ENCODE data around the gene MYH4. TPM values are rescaled to one million over a fixed set of nuclear protein-coding genes. Genes with fewer than 3 reads are reported as not detected.

Gene MYH4
- not detected in 2 replicates for polyA plus RNA-seq (2011; rRNA removed)
- polyA minus RNA-seq (2011; rRNA and poly(A)+ RNA removed), result not detected in 2 replicates

DNA sequence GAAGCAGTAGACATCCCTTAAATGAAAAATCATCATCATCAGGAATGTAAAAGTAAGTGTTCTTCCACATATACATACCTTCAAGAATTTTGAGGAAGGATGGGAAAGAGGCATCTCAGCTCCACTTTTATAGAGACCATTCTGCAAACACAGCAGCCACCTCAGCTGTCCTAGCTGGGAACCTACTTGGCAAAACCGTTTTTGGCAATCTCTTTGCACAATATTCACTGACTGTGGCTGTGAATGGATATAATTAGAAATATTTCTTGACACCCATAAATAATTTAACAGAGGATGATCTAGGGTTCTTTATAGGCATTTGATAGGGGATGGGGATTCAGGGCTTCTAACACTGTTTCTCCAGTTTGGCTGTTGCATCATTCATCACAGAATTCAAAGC lies at the start of gene MYH4:
Gene MYH4, minus strand, starts transcription at position 101 of the 400 bp plus-strand sequence. CDS start 2,814 bp downstream, outside the sequence.
- no peak within 1 kb of the TSS for H3K4me3 ChIP-seq (ENCODE audit: low read depth, low read length)
- DNase-seq (ENCODE audit: low read depth), result no peak
- H3K27me3 ChIP-seq (ENCODE audit: control insufficient read depth, insufficient read depth, low read length), result no peaks in the 10 kb centered on the region
- ChIA-PET POLR2A (no interaction called here), CTCF (no interaction called here)
- TF ChIP-seq, protein P1, sequence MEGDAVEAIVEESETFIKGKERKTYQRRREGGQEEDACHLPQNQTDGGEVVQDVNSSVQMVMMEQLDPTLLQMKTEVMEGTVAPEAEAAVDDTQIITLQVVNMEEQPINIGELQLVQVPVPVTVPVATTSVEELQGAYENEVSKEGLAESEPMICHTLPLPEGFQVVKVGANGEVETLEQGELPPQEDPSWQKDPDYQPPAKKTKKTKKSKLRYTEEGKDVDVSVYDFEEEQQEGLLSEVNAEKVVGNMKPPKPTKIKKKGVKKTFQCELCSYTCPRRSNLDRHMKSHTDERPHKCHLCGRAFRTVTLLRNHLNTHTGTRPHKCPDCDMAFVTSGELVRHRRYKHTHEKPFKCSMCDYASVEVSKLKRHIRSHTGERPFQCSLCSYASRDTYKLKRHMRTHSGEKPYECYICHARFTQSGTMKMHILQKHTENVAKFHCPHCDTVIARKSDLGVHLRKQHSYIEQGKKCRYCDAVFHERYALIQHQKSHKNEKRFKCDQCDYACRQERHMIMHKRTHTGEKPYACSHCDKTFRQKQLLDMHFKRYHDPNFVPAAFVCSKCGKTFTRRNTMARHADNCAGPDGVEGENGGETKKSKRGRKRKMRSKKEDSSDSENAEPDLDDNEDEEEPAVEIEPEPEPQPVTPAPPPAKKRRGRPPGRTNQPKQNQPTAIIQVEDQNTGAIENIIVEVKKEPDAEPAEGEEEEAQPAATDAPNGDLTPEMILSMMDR (IDR thresholded peaks at IDR 0.05; ENCODE audit: insufficient read depth, low read depth, low read length), result no peak
- no peaks in the 10 kb centered on the region for H3K36me3 ChIP-seq (ENCODE audit: control insufficient read depth, insufficient read depth, low read length)

DNA sequence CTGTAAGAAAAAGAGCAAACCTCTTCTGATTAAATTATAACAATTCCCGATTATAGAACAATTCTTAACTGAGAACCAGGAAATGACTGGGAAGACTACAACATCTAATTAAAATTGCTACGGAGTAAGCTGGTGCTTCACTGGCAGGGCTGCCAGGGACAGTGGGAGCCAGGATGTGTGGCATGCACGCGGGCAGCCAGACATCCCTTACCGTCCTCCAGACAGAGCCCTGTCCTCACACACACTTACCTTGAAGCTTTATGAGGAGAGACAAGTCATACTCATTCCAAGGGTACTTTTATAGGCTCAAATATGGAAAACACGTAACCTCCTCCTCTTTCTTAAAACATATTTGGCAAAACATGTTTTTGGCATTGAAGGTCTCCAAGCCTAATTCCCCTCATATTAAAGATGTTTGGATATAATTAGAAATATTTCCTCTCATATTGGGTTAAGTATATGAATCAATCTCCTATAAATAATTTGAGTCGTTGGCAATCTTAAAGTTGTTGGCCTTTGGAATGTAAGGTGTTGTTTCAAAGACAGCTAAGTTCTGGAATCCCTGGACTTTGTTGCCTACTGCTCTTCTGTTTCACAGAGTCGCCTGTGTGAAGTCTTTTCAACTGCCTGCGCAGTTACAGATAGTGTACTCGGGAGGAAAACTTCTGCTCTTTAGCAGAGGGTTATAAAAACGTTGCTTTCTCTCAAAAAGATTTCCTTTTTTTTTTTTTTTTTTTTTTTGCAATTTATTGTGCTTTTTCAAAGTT lies 49.1 kb upstream of the MYH4 start, which contains the start of gene MYH1:
Gene MYH1, minus strand, starts transcription at position 272 of the 767 bp plus-strand sequence. CDS start 1,900 bp downstream, outside the sequence.
- H3K4me3 ChIP-seq (ENCODE audit: low read depth, low read length), result no peak within 1 kb of the TSS
- no peak for DNase-seq (ENCODE audit: low read depth)
- no peaks in the 10 kb centered on the region for H3K27me3 ChIP-seq (ENCODE audit: control insufficient read depth, insufficient read depth, low read length)
- CTCF ChIA-PET, result interaction anchor here (0.8 kb wide), 1 partner anchor 9 kb away, joined by 3 read pairs; no protein-coding TSS in a partner anchor
- TF ChIP-seq, protein P1 (IDR thresholded peaks at IDR 0.05; ENCODE audit: insufficient read depth, low read depth, low read length), result no peak
- no peaks in the 10 kb centered on the region for H3K36me3 ChIP-seq (ENCODE audit: control insufficient read depth, insufficient read depth, low read length)
- POLR2A ChIA-PET, result no interaction called here

DNA sequence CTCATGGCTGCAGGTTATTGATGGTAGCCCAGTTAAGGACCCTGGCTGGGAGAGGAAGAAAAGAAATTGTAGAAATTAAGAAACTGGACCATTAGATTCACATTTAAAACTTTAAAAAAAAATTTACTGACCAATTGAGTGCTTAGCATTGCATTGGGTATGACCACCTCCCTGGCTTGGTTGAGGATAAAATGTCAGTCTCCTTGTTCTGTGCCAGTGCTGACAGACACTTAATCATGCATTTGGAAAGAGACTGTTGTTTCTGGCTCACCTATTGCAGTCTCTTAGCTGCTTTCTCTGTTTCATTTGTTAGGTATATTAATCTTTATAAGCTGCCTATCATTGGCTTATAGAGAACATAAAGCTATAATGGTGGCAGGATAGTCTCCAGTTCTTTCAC lies 47.3 kb upstream of the MYH4 start:
- TF ChIP-seq, protein P1 (IDR thresholded peaks at IDR 0.05; ENCODE audit: insufficient read depth, low read depth, low read length), result no peak
- H3K36me3 ChIP-seq (ENCODE audit: control insufficient read depth, insufficient read depth, low read length), result no peaks in the 10 kb centered on the region
- no peak overlapping the region for H3K4me3 ChIP-seq (ENCODE audit: low read depth, low read length)
- CTCF ChIA-PET, result no interaction called here
- DNase-seq (ENCODE audit: low read depth), result no peak
- no peaks in the 10 kb centered on the region for H3K27me3 ChIP-seq (ENCODE audit: control insufficient read depth, insufficient read depth, low read length)
- POLR2A ChIA-PET, result no interaction called here

DNA sequence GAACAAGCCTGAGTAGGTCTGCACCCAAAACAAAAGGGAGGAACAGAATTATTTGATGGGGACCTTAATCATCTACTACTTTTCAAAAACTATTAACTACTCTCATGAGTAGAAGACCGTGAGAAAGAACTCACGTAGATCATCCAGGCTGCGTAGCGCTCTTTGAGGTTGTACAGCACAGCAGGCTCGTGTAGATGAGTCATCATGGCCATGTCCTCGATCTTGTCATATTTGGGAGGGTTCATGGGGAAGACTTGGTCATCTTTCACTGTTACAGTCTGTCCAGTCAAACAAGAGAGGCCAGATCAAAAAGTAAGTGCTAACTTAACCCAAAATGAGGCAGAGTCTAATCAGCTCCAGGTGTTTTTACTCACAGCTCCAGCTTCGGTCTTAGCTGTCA lies 46.7 kb upstream of the MYH4 start:
- POLR2A ChIA-PET, result no interaction called here

More for the DNA sequence above, 46.7 kb upstream of the MYH4 start:
- no peak for DNase-seq (ENCODE audit: low read depth)
- CTCF ChIA-PET, result no interaction called here
- no peaks in the 10 kb centered on the region for H3K27me3 ChIP-seq (ENCODE audit: control insufficient read depth, insufficient read depth, low read length)
- H3K4me3 ChIP-seq (ENCODE audit: low read depth, low read length), result no peak overlapping the region
- TF ChIP-seq, protein P1 (IDR thresholded peaks at IDR 0.05; ENCODE audit: insufficient read depth, low read depth, low read length), result no peak
- no peaks in the 10 kb centered on the region for H3K36me3 ChIP-seq (ENCODE audit: control insufficient read depth, insufficient read depth, low read length)

All from BJ (cell line).